GM12892 (cell line): Measurements from ENCODE around the gene C1QBP.

Experiments used
- DNase-seq: peaks from one replicate; pipeline ENCODE4 v3.0.0; 2011; ENCODE audit not compliant: insufficient read length
- FAIRE-seq: peaks from 2 replicates; lab custom pipeline; 2011; peaks lifted over from hg19 to GRCh38; lab: Jason Lieb, UNC
- POLR2A ChIP-seq: IDR thresholded peaks from 2 replicates; pipeline ENCODE4 v1.6.1; 2011; ENCODE audit warnings: low read depth, low read length, control low read depth
- POLR2AphosphoS5 ChIP-seq: IDR thresholded peaks from 2 replicates; pipeline ENCODE4 v1.6.1; 2011; ENCODE audit warnings: low read depth, low read length, control low read depth
- TAF1 ChIP-seq: IDR thresholded peaks from 2 replicates; pipeline ENCODE4 v1.6.1; 2011; ENCODE audit warnings: low read depth, mild to moderate bottlenecking, control low read depth, low read length, borderline replicate concordance

Gene C1QBP

GRCh38 chr17:5429191-5429887, 9.6 kb downstream of the C1QBP start:
- no peak for TF ChIP-seq TAF1
- TF ChIP-seq POLR2AphosphoS5: no peak
- TF ChIP-seq POLR2A: no peak
- FAIRE-seq: no peak
- no peak for DNase-seq

GRCh38 chr17:5425826-5426225, 13.1 kb downstream of the C1QBP start:
- no peak for DNase-seq
- TF ChIP-seq POLR2A (no peak), POLR2AphosphoS5 (no peak), TAF1 (no peak)
- no peak for FAIRE-seq

- TF ChIP-seq POLR2AphosphoS5 (no peak), TAF1 (no peak), POLR2A (no peak)
- no peak for FAIRE-seq
- no peak for DNase-seq
Observed at GRCh38 chr17:5424909-5425308, 14.0 kb downstream of the C1QBP start.

GRCh38 chr17:5422505-5422904, 16.4 kb downstream of the C1QBP start:
- no peak for TF ChIP-seq POLR2A
- no peak for TF ChIP-seq POLR2AphosphoS5
- no peak for TF ChIP-seq TAF1
- DNase-seq (no peak), FAIRE-seq (no peak)

- DNase-seq (peak; percentile 70), FAIRE-seq (no peak)
- TF ChIP-seq POLR2AphosphoS5 (peak; percentile 84), TAF1 (peak; percentile 60), POLR2A (peak; percentile 93)
Observed at GRCh38 chr17:5419959-5420653, 18.8 kb downstream of the C1QBP start, which contains the start of gene RPAIN. Gene RPAIN (plus strand): TSS chr17:5420182. CDS start chr17:5420211, 29 bp downstream.

DNA sequence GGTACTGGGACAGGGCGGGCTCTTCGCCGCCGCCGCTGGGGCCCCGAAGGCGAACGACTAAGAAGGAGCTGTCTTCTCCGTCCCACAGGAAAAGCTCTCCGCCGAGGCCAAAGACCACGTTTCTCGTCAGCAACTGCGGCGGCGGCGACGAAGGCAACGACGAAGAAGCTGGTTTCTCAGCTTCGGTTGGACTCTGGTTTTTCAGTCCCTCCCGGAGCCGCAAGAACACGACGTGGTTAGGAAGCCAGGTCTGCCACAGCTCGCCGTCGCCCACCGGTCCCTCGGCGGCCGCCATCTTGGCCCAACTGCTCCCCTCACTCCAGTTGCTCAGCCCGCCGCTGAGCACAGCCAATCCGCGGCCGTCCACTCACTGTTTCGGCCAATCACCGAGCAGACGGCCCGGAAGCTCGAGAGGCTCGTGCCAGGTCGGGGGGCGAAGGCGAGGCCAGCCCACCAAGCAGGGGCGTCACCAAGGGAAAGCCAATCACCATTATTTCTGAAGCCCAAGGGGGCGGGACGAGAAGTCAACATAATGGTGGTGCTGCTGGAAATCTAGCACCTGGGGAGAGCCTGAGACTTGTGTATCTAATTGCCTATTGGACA, 19.5 kb downstream of the C1QBP start, which contains the start of gene NUP88:
NUP88 (minus strand) TSS at position 307 of the 603 bp plus-strand sequence; CDS start at position 295, 12 bp downstream.
- peak; percentile 95 for DNase-seq
- FAIRE-seq: peak; percentile 98
- TF ChIP-seq POLR2AphosphoS5: peak; percentile 79; the same call in 1 of the 2 replicates
- peak; percentile 82 for TF ChIP-seq POLR2A
- TF ChIP-seq TAF1: peak; percentile 89

DNA sequence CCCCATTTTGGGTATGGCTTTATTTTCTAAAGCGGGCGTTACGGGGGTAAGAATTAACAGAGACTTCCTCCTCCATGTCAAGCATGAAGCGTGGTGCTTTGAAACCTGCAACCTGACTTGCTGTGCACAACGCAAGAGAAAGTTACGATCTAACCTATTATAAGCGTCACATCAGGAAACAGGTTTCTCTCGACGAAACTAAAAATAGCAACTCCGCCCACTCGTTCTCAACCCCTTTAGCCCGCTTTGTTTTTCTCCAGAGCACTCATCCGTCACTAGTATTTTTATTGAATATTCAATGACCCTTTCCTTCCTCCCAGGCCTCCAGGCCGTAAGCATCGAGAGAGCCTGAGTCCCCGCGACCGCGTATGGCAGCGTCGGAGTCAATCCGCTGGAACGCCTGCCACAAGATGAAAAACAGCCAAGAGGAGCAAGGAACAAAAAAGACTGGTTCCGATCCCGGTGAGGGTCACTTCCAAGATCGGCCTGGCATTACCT, 20.0 kb downstream of the C1QBP start:
- TF ChIP-seq POLR2AphosphoS5 (peak; percentile 37; the same call in 1 of the 2 replicates), POLR2A (no peak)
- DNase-seq: peak; percentile 47
- peak; percentile 86 for FAIRE-seq

- DNase-seq: no peak
- FAIRE-seq: no peak
- TF ChIP-seq TAF1 (no peak), POLR2AphosphoS5 (no peak), POLR2A (no peak)
Observed at GRCh38 chr17:5416901-5417300, 22.1 kb downstream of the C1QBP start.

GRCh38 chr17:5413682-5414081, 25.3 kb downstream of the C1QBP start:
- FAIRE-seq: no peak
- DNase-seq: no peak
- TF ChIP-seq POLR2A: no peak
- no peak for TF ChIP-seq POLR2AphosphoS5
- no peak for TF ChIP-seq TAF1

- FAIRE-seq (no peak), DNase-seq (no peak)
- TF ChIP-seq POLR2A (no peak), TAF1 (no peak), POLR2AphosphoS5 (no peak)
Observed at GRCh38 chr17:5410594-5411272, 28.2 kb downstream of the C1QBP start.

DNA sequence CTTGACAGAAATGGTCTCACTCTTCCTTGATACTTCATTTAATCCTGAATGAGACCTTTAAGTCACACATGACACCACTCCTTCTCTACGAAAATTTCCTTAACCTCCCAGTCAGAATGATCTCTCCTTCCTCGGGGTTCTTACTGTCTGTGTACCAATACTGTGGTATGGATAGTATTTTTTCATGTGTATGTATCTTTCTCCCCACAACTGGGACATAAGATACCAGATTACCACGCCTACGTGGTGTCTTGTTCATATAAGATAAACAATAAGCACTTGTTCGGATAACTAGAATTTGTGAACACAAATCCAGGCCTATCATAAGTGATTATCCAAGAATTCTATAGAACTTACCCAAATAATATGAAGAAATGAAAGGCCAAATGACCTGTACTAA, 30.8 kb downstream of the C1QBP start:
- no peak for TF ChIP-seq POLR2A
- TF ChIP-seq POLR2AphosphoS5: no peak
- TF ChIP-seq TAF1: no peak
- DNase-seq: no peak
- FAIRE-seq: no peak
